Thyroid gland (tissue), 4 donors: Measurements from ENCODE around the gene LRP1.

ENCODE experiments used
- POLR2A ChIP-seq, 2 donors: fragments of 450-650 bp; IDR thresholded peaks; one replicate each; pipeline ENCODE4 v1.6.1; 2017; ENCODE audit warnings: antibody characterized with exemption in 2 of 2, mild to moderate bottlenecking in 2 of 2, moderate library complexity in 1 of 2
- TF ChIP-seq, protein P1 (sequence below), 6 experiments: fragments of 200-600 bp in 3 of 6; fragments of 450-650 bp in 3 of 6; sonication (generic) in 3 of 6; IDR thresholded peaks; one replicate each; pipeline ENCODE4 v1.5.1; 2016 to 2019; ENCODE audit warnings: antibody characterized with exemption in 6 of 6, mild to moderate bottlenecking in 2 of 6, inconsistent platforms in 1 of 6, moderate library complexity in 1 of 6

DNA sequence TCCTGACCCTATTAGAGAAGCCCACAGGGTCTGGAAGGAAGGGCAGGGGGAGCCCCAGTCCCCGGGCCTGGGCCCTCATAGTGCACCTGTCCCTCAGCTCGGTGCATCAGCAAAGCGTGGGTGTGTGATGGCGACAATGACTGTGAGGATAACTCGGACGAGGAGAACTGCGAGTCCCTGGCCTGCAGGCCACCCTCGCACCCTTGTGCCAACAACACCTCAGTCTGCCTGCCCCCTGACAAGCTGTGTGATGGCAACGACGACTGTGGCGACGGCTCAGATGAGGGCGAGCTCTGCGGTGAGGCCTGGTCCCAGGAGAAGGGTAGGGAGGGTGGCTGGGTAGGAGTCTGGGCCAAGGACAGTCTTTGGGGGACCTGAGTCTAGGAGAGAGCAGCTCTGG lies 45.4 kb downstream of the LRP1 start:
- TF ChIP-seq, protein P1, sequence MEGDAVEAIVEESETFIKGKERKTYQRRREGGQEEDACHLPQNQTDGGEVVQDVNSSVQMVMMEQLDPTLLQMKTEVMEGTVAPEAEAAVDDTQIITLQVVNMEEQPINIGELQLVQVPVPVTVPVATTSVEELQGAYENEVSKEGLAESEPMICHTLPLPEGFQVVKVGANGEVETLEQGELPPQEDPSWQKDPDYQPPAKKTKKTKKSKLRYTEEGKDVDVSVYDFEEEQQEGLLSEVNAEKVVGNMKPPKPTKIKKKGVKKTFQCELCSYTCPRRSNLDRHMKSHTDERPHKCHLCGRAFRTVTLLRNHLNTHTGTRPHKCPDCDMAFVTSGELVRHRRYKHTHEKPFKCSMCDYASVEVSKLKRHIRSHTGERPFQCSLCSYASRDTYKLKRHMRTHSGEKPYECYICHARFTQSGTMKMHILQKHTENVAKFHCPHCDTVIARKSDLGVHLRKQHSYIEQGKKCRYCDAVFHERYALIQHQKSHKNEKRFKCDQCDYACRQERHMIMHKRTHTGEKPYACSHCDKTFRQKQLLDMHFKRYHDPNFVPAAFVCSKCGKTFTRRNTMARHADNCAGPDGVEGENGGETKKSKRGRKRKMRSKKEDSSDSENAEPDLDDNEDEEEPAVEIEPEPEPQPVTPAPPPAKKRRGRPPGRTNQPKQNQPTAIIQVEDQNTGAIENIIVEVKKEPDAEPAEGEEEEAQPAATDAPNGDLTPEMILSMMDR (IDR thresholded peaks at IDR 0.05) = no peak
- TF ChIP-seq POLR2A (IDR thresholded peaks at IDR 0.05) = no peak
